Liver (tissue), 9 donors: Measurements from ENCODE around the gene ZNF783. TPM values are rescaled to one million over a fixed set of nuclear protein-coding genes. Genes with fewer than 3 reads are reported as not detected.
A peak's percentile ranks its signal among the peaks of the same experiment; 100 is the strongest.

Experiments used
- DNase-seq: peaks from one replicate; pipeline ENCODE4 v3.0.0-alpha.2; 2017; ENCODE audit warnings: low spot score
- H3K27ac ChIP-seq, 2 donors: one replicate each; pipeline ENCODE4 v1.7.0; 2013; ENCODE audit warnings: inconsistent platforms in 2 of 2, low read length in 2 of 2, control low read depth in 1 of 2, low read depth in 1 of 2, mild to moderate bottlenecking in 1 of 2
- H3K27me3 ChIP-seq, 4 donors: one replicate each; pipeline versions ENCODE4 v1.6.1 to v1.7.0; 2013; ENCODE audit warnings: low read length in 3 of 4, inconsistent platforms in 1 of 4, mild to moderate bottlenecking in 1 of 4, moderate library complexity in 1 of 4; ENCODE audit not compliant: control insufficient read depth in 4 of 4, insufficient read depth in 4 of 4
- H3K36me3 ChIP-seq, 4 donors: one replicate each; pipeline versions ENCODE4 v1.6.1 to v1.7.0; 2013; ENCODE audit warnings: low read length in 3 of 4, mild to moderate bottlenecking in 3 of 4, low read depth in 1 of 4, moderate library complexity in 1 of 4; ENCODE audit not compliant: control insufficient read depth in 4 of 4, insufficient read depth in 3 of 4
- H3K4me1 ChIP-seq, 4 donors: one replicate each; pipeline versions ENCODE4 v1.6.1 to v1.7.0; 2013; ENCODE audit warnings: low read length in 3 of 4, mild to moderate bottlenecking in 3 of 4, moderate library complexity in 1 of 4; ENCODE audit not compliant: control insufficient read depth in 4 of 4, insufficient read depth in 4 of 4
- H3K4me3 ChIP-seq, 3 donors: one replicate each; pipeline versions ENCODE4 v1.6.1 to v1.7.0; 2013; ENCODE audit warnings: low read length in 3 of 3, control low read depth in 1 of 3, low read depth in 1 of 3, mild to moderate bottlenecking in 1 of 3
- H3K9ac ChIP-seq, 2 donors: one replicate each; pipeline ENCODE4 v1.7.0; 2013; ENCODE audit warnings: low read length in 2 of 2, mild to moderate bottlenecking in 2 of 2, moderate library complexity in 2 of 2, control low read depth in 1 of 2, low read depth in 1 of 2
- H3K9me3 ChIP-seq, 4 donors: one replicate each; pipeline versions ENCODE4 v1.6.1 to v1.7.0; 2013; ENCODE audit warnings: low read length in 3 of 4; ENCODE audit not compliant: control insufficient read depth in 4 of 4
- FOXA1 ChIP-seq: IDR thresholded peaks from 2 replicates; pipeline ENCODE4 v1.6.1; 2016; ENCODE audit warnings: antibody characterized with exemption
- FOXA2 ChIP-seq: IDR thresholded peaks from 2 replicates; pipeline ENCODE4 v1.6.1; 2016; ENCODE audit warnings: antibody characterized with exemption
- GABPA ChIP-seq, 2 donors: IDR thresholded peaks in 1 of 2; conservative IDR thresholded peaks in 1 of 2; 2 replicates each; pipeline ENCODE4 v1.6.1; 2016; ENCODE audit warnings: antibody characterized with exemption in 2 of 2, mild to moderate bottlenecking in 1 of 2, moderate library complexity in 1 of 2
- HNF4A ChIP-seq, 2 donors: conservative IDR thresholded peaks; 2 replicates each; pipeline ENCODE4 v1.6.1; 2016; ENCODE audit warnings: antibody characterized with exemption in 2 of 2, mild to moderate bottlenecking in 2 of 2
- HNF4G ChIP-seq: IDR thresholded peaks from 2 replicates; pipeline ENCODE4 v1.6.1; 2016; ENCODE audit warnings: antibody characterized with exemption
- MAX ChIP-seq: IDR thresholded peaks from 2 replicates; pipeline ENCODE4 v1.6.1; 2016; ENCODE audit warnings: antibody characterized with exemption
- NR2F2 ChIP-seq: IDR thresholded peaks from 2 replicates; pipeline ENCODE4 v1.6.1; 2016; ENCODE audit warnings: antibody characterized with exemption
- RAD21 ChIP-seq, 2 donors: IDR thresholded peaks; 2 replicates each; pipeline ENCODE4 v1.6.1; 2016; ENCODE audit warnings: antibody characterized with exemption in 2 of 2, mild to moderate bottlenecking in 2 of 2
- RXRA ChIP-seq, 2 donors: IDR thresholded peaks; 2 replicates each; pipeline ENCODE4 v1.6.1; 2017 to 2018; ENCODE audit warnings: antibody characterized with exemption in 2 of 2, mild to moderate bottlenecking in 1 of 2
- SP1 ChIP-seq: IDR thresholded peaks from 2 replicates; pipeline ENCODE4 v1.6.1; 2018; ENCODE audit warnings: antibody characterized with exemption, mild to moderate bottlenecking
- TAF1 ChIP-seq: conservative IDR thresholded peaks from 2 replicates; pipeline ENCODE4 v1.6.1; 2016; ENCODE audit warnings: antibody characterized with exemption, mild to moderate bottlenecking
- YY1 ChIP-seq: IDR thresholded peaks from 2 replicates; pipeline ENCODE4 v1.6.1; 2016; ENCODE audit warnings: antibody characterized with exemption, mild to moderate bottlenecking
- WGBS: extraction: QIAGEN DNeasy Blood & Tissue Kit; methylation state at CpG from one replicate; pipeline ENCODE4 v1.1.7; 2013; 5-methylcytosine and 5-hydroxymethylcytosine counted together
- polyA plus RNA-seq, 2 donors: library from polyadenylated mRNA; stranded (reverse) in 1 of 2; unstranded in 1 of 2; fragments of 200-250 nt in 1 of 2; fragments of >200 nt in 1 of 2; fragmentation: Nextera tagmentation in 1 of 2; extraction: Ambion mirVana in 1 of 2; gene quantifications; one replicate each; pipeline versions ENCODE4 v1.2.1 to v1.2.3, GENCODE V29; 2013 to 2015
- total RNA-seq, 2 donors: library from RNA; depleted of rRNA; stranded (reverse); fragments of >200 nt; gene quantifications; one replicate each; pipeline ENCODE4 v1.2.3, GENCODE V29; 2014
- TF ChIP-seq, protein P1 (sequence below): fragments of 150-350 bp; IDR thresholded peaks from 2 replicates; pipeline ENCODE4 v1.5.1; 2017; ENCODE audit warnings: improper control_type of control experiment, low read depth, low read length; ENCODE audit not compliant: missing input control
- TF ChIP-seq, protein P2 (sequence below): IDR thresholded peaks from 2 replicates; pipeline ENCODE4 v1.6.1; 2016; ENCODE audit warnings: antibody characterized with exemption
- donor health status: healthy.
- donor health status: healthy.
- donor health status: healthy.
- donor health status: healthy.
- donor health status: healthy.

ZNF783 gene
- 1 to 10 TPM; 2.0 to 4.3 TPM for total RNA-seq
- 1 to 10 TPM; 1.5 to 1.7 TPM for polyA plus RNA-seq

DNA sequence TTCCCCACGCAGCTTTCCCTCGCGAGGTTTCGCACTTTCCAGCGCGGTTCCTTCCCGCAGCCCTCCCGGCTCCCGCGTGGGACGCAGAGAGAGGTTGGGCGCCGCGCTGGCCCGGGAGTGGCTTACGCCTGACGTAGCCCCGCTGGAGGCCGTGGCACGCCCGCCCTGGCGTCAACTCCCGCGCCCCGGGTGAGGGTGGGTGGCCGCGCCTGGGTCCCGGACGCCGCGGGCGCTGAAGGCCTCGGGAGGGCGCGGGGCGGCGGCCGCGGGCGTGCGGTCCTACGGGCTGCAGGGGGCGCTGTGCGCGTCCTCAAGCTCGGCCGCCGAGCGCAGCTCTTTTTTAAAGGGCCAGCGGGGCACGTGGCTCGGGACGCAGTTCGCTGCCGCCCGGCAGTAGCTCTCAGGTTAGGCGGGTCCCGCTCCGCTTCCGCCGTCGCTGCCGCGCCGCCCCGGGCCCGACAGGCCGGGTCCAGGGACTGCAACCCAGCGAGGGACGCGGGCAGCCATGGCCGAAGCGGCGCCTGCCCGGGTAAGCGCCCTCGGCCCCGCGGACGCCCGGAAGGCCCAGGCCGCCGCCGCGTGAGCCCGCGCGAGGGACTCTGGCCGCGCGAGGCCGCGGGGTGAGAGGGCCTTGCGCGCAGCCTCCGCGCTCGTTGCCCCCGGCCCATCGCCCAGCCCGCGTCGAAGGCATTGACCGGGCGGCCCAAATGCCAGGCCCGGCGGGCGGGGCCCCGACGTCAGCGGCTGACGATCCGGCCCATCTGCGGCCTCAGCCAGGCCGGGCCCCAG is at the start of gene ZNF783:
TSS of gene ZNF783 (plus strand) at position 368 of the 789 bp plus-strand sequence. CDS start at position 506, 138 bp downstream.
- Histone ChIP-seq H3K9me3 (no peaks in the 10 kb centered on the region), H3K27ac (peak within 1 kb of the TSS; percentile 70), H3K4me3 (peak within 1 kb of the TSS; percentile 23 to 77 (median 40)), H3K4me1 (peaks cover 0 to 13% (median 9%) of the 10 kb centered on the region in 4 donors), H3K9ac (peak within 1 kb of the TSS in 1 of 2 donors; percentile 81), H3K27me3 (no peaks in the 10 kb centered on the region), H3K36me3 (peaks cover 5 to 11% (median 8%) of the 10 kb centered on the region in 4 donors)
- WGBS: 1% methylated on average over 115 of the region's 115 CpGs
- peak; percentile 84 for DNase-seq
- TF ChIP-seq GABPA (IDR thresholded peaks at IDR 0.05 in 1 of 2, conservative IDR thresholded peaks at IDR 0.05 in 1 of 2) (no peak), RAD21 (IDR thresholded peaks at IDR 0.05) (peak; percentile 23 to 58), SP1 (peak; percentile 12)
- TF ChIP-seq, protein P1, sequence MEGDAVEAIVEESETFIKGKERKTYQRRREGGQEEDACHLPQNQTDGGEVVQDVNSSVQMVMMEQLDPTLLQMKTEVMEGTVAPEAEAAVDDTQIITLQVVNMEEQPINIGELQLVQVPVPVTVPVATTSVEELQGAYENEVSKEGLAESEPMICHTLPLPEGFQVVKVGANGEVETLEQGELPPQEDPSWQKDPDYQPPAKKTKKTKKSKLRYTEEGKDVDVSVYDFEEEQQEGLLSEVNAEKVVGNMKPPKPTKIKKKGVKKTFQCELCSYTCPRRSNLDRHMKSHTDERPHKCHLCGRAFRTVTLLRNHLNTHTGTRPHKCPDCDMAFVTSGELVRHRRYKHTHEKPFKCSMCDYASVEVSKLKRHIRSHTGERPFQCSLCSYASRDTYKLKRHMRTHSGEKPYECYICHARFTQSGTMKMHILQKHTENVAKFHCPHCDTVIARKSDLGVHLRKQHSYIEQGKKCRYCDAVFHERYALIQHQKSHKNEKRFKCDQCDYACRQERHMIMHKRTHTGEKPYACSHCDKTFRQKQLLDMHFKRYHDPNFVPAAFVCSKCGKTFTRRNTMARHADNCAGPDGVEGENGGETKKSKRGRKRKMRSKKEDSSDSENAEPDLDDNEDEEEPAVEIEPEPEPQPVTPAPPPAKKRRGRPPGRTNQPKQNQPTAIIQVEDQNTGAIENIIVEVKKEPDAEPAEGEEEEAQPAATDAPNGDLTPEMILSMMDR: peak; percentile 81

DNA sequence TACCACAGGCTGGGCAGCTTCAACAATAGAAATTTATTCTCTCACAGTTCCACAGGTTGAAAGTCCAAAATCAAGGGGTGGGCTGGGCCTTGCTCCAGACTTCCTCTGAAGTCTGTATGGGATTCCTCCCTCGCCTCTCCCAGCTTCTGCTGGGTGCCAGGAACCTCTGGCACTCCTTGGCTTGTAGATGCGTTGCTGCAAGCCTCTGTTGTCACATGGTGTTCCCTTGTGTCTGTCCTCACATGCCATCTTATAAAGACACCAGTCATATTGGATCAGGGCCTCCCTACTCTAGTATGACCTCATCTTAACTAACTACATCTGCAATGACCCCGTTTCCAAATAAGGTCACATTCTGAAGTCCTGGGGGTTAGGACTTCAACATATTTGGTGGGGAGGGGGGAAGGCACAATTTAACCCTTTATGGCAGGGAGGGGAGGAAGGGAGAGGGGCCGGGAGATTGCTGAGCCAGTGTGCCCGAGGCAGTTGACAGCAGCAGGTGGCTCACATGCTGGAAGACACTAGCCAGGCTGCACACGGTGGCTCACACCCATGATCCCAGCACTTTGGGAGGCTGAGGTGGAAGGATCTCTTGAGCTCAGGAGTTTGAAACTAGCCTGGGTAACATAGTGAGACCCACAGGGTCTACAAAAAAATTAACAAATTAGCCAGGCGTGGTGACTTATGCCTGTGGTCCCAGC is 47.8 kb upstream of the ZNF783 start:
- no peaks in the 10 kb centered on the region for H3K27me3 ChIP-seq
- H3K9me3 ChIP-seq: no peaks in the 10 kb centered on the region
- H3K27ac ChIP-seq: no peak overlapping the region
- H3K4me1 ChIP-seq: no peaks in the 10 kb centered on the region
- no peak for DNase-seq
- H3K36me3 ChIP-seq: peaks cover 11 to 91% (median 72%) of the 10 kb centered on the region in 4 donors
- 81% methylated on average over 7 of the region's 7 CpGs for WGBS
- TF ChIP-seq FOXA1: no peak
- H3K4me3 ChIP-seq: no peak overlapping the region
- H3K9ac ChIP-seq: no peak overlapping the region

- no peak for DNase-seq
- no peak overlapping the region for H3K9ac ChIP-seq
- no peak overlapping the region for H3K27ac ChIP-seq
- TF ChIP-seq YY1: no peak
- no peak for TF ChIP-seq RXRA (IDR thresholded peaks at IDR 0.05)
- TF ChIP-seq FOXA1: no peak
- TF ChIP-seq, protein P1: no peak
- TF ChIP-seq, protein P2, sequence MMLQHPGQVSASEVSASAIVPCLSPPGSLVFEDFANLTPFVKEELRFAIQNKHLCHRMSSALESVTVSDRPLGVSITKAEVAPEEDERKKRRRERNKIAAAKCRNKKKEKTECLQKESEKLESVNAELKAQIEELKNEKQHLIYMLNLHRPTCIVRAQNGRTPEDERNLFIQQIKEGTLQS: no peak
- no peak for TF ChIP-seq MAX
- no peak for TF ChIP-seq HNF4G
- no peak for TF ChIP-seq RAD21 (IDR thresholded peaks at IDR 0.05)
- no peak for TF ChIP-seq NR2F2
- TF ChIP-seq TAF1: no peak
- no peak for TF ChIP-seq FOXA2
- TF ChIP-seq HNF4A (conservative IDR thresholded peaks at IDR 0.05): no peak
- H3K27me3 ChIP-seq: no peaks in the 10 kb centered on the region
- WGBS: 69% methylated on average over 2 of the region's 2 CpGs
- H3K4me1 ChIP-seq: no peaks in the 10 kb centered on the region
- H3K4me3 ChIP-seq: no peak overlapping the region
- H3K9me3 ChIP-seq: no peaks in the 10 kb centered on the region
- H3K36me3 ChIP-seq: peaks cover 9 to 85% (median 59%) of the 10 kb centered on the region in 4 donors
Observed at GRCh38 chr7:149216402-149216801, 45.6 kb upstream of the ZNF783 start.
